Activated T-cell treated with anti-CD3 and anti-CD28 coated beads, Interleukin-2, amount 50 U/mL, for 48 hours (primary cell): ENCODE results near the gene TMEM176A.
"Not testable (repeated sequence)": the region's sequence is repeated elsewhere in the genome, so short reads cannot be mapped to it uniquely, and the experiment has no call there.

Source experiments
- DNase-seq, 2 experiments: peaks; one replicate each; pipeline ENCODE4 v3.0.0-alpha.2; 2020

TMEM176A gene

DNA sequence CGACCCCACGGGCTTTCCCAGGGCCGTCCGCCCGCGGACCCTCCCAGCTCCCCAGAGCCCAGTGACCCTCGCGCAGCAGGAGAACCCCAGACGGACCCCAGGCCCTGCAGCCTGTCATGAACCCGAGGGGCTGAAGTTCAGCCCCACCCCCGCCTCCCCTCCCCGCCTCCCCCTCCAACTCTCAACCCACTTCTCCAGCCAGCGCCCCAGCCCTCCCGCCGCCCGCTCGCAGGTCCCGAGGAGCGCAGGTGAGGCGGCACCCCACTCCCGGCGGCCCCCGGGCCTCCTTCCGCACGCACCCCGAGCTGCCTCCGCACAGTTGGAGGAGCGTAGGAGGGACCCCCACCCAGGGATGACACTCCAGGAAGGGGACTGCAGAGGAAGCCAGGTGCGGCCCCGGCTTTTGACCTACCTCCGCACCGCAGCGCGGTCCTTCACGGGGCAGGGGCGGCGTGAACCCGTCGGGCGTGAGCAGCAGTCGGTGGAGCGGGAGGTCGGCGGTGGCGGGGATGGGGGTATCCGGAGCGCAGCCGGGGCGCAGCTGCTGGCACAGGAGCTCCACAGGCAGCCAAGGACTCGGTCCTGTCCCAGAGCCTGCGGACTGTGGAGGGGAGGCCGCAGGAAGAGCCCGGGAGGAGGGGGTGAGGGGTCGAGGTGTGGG is at the start of gene TMEM176A:
TMEM176A (plus strand) TSS at position 189 of the 661 bp plus-strand sequence. CDS start 782 bp downstream, outside the sequence.
- DNase-seq = no peak

DNA sequence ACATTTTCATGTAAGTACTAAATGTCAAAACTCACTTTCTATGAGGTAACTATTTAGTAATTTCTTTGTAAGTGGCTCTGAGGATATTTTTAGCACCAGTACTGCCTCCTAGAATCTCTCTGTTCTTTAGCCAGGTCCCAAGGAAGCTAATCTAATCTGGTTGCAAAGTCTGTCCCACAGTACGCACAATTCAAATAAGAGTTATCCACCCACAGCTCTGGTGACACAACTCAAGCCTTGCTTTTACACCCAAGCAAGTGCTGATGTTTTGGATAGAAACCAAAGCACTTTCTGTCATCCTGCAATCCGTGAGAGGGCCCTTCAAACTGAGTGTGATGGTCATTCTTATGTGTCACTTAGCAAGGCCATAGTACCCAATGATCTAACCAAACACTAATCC is 48.9 kb upstream of the TMEM176A start:
- no peak for DNase-seq

GRCh38 chr7:150753239-150753638 is 47.3 kb upstream of the TMEM176A start:
- peak in 1 of 2 experiments; percentile 28 for DNase-seq

DNA sequence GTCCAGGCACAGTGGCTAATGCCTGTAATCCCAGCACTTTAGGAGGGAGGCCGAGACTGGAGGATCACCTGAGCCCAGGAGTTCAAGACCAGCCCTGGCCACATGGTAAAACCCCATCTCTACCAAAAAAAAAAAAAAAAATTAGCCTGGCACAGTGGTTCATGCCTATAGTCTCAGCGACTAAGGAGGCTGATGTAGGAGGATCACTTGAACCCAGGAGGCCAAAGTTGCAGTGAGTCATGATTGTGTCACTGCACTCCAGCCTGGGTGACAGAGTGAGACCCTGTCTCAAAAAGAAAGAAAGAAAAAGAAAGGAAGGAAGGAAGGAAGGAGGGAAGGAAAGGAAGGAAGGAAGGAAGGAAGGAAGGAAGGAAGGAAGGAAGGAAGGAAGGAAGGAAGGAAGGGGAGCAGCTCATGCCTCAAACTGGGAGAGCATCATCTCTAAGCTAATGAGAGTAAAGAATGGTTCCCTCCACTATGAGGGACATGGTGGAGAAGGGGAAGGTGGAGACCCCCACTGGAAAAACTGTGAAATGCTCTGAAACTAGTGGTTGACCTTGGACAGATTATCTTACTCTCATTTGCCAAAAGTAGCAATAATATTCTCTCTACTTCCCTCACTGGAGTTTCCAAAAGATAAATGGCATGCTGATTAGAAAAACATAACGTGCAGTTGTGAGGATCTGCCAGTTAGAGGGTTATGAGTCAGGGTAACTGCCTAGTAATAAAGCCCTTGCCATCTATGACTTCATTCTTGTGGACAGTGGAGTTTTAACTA is 46.6 kb upstream of the TMEM176A start:
- DNase-seq = peak; percentile 44 to 51

- DNase-seq = peak; percentile 44 to 45
These were observed 45.6 kb upstream of the TMEM176A start for GRCh38 chr7:150754951-150755350.

- DNase-seq = peak; percentile 68 to 75
These were observed 45.0 kb upstream of the TMEM176A start for GRCh38 chr7:150755473-150756099.

DNA sequence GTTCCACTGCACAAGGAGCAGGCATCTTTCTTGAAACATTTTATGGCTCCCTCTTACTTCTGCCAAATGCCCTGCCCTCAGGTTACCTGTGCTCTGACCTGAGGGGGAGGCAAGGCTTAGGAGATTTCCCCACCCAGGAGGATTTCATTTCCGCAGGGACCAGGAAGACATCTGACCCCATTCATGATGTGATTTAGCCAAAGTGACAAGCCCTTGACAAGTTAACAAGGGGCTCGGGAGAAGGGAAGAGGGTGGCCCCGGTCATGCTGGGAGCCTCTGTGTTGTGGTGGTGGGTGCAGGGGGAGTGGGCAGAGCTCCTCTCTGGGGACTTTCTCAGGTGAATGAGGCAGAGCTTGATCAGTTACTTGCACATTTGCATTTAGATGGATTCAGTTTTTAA is 44.4 kb upstream of the TMEM176A start:
- peak; percentile 33 to 38 for DNase-seq

DNA sequence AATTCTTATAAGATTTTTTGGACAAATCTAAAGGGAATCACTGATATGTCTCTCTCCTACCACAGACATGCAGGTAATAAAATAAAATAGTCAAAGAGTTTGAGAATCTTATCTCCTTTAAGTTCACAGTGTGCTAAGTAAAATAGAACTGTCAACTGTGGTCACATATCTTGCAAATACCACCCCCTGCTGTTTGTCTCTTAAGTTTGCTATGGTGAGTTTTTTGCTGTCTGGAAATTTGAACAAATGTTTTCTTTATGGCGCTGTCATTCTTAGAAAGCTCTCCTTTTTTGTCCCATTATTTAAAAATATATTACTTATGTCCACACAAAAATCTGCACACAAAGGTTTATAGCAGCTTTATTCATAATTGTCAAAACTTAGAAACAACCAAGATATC is 43.7 kb upstream of the TMEM176A start:
- no peak for DNase-seq

- no peak for DNase-seq
These were observed 41.1 kb upstream of the TMEM176A start for GRCh38 chr7:150759479-150759878.

DNA sequence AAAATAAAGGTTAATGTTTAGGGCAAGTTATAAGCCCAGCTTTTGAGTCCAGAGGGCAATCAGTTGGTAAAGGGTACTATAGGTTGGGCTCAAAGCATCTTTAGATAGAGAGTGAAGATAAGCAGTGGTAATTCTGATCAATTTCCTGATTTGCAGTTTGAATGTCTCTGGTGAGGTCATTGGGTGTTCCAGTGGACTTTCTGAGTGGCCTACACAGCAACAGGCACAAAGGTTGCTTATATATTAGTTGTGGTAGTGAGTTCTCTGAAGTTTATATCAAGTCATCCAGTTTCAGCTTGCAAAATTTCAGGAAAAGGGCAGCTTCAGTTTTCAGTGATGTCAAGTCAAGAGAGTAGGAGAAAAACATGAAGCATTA is 34.2 kb upstream of the TMEM176A start:
- no peak for DNase-seq

- DNase-seq = no peak
These were observed 30.8 kb upstream of the TMEM176A start for GRCh38 chr7:150769768-150770167.

DNA sequence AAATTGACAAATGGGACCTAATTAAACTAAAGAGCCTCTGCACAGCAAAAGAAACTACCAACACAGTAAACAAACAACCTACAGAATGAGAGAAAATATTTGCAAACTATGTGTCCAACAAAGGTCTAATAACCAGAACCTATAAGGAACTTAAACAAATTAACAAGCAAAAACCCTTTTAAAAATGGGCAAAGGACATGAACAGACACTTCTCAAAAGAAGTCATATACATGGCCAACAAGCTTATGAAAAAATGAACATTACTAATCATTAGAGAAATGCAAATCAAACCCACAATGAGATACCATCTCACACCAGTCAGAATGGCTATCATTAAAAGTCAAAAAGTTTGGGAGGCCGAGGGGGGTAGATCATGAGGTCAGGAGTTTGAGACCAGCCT is 26.4 kb upstream of the TMEM176A start:
- DNase-seq = not testable (repeated sequence)

DNA sequence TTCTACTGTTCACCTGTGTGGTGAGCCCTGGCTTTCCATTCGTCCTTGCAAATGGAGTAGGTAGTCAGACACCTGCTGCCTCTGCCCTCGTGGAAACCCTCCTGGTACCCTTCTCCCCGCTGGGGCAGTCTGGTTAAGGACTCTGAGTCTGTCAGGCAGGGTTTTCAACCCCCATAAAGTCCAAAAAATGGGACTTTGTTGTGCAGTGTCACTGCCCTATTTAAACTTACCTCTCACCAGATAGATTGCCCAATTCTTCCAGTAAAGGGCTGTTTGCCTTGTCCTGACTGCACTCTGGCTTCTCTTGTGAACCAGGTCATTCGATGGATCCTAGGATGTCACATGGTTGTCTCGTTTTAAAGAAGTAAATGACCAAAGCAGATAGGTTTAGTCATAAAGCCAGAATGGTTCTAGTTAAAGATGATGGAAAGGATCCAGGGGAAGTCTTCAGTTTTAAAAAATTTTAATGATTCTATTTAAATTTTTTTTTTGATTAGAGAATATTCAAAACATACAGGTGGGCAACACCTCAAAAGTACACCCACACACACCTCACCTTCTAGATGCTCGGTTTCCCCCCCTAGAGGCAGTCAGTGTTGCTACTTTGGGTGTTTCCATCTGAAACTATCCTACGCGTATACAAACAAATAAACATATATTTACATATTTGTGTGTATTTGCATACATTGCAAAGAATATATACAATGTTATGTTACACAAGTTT is 22.4 kb upstream of the TMEM176A start:
- DNase-seq = no peak

GRCh38 chr7:150778738-150779301 is 21.7 kb upstream of the TMEM176A start:
- DNase-seq = peak; percentile 82 to 83

- no peak for DNase-seq
These were observed 20.3 kb upstream of the TMEM176A start for GRCh38 chr7:150780292-150780691.

DNA sequence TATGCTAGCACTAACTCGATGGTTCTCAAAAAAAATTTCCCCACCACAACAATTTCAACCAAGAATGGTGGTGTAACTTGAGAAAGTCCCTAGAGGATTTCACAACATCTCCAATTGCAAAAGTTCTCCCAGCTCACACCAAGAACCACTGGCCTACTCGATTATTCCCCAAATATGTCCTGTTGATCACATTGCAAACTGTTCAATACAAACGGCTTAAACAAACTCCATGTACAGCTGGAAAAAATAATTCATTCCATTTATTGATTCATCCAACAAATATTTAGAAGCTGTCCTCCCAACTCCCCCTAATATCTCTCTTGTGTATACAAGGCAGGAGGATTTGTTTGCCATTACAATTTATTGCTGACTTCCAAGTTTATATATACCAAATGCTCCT is 19.5 kb upstream of the TMEM176A start:
- no peak for DNase-seq

GRCh38 chr7:150781961-150782360 is 18.6 kb upstream of the TMEM176A start:
- DNase-seq = no peak

DNA sequence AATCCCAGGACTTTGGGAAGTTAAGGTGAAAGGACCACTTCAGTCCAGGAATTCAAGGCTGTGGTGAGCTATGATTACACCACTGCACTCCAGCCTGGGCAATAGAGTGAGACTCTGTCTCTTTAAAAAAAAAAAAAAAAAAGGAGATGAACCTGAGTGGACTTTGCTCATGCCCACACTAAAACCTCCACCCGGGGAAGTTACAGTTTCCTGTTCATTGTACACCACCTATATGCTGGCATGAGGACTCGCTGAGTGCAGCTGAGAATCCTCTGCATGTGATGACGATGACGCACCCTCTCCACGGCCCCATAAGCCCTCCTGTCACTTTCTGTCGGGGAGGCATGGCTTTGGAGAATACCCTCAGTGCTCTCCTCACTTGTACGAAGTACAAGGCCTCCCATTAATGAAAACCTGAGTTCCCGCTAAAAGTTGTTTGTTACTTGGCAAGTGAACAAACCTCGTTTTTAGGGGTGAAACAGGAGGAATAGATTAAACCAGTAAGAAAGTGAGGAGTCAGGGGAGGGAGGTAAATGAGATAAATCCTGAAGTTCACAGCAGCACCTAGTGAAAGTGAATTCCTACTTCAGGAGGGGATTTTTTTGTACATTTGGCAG is 16.3 kb upstream of the TMEM176A start:
- DNase-seq = no peak

DNA sequence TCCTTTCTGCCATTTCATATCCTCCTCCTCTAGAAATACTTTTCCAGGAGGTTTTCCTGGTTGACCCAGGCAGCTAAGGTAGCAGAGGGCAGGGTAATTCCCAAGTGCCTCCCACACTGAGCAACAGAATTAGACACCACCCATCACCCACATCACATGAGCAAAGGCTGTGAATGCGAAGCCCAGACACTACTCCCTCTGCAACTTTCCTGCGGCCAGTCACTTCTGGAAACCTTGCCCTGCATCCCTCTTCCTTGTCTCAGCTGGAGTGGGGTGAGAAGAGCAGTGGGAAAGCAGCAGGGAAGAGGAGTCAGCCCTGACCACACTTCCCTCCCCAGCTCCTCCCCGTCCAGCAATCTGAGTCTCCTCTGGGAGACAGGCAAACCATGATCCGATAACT is 15.6 kb upstream of the TMEM176A start:
- DNase-seq = no peak

DNA sequence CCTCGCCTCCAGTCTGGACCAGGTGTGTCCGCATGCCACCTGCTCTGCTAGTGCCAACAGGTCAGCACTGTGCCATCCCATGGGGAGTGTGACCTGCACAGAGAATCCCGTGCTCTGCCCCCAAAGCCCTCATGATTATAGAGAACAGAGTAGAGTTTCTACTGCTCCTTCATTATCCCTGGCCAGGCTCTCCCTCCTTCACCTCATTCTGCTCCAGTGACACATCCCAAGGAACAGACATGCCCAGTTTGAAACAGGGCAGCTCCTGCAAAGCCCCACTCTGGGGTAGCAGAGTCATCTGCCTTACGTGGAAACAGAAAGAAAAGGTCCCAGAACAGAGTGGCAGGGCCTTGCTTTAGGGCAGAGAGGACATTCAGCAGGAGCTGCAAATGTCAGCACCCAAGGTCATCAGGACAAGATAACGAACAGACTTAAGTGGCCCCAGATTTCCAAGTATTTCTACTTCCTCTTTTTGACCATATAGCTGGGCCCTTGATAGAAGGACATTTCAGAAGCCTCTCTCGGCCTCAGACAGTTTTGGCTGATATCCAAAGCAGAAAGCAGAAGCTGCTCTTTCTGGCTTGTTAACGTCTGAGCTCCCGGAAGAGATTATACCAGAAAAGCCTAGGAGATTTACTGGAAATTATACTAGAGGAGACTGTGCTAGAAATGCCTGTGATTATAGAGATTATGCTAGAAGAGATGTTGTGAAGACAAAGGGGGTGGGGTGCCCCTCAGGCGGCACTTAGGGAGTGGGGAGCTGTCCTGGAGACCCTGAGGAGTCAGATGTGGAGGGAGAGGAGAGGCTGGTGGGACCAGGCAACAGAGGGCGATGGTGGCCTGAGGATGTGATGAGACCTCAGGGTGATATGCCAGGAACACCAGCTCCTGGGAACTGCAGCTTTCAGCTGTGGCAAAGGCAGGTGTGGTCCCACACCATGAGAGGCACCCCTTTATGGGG is 13.0 kb upstream of the TMEM176A start:
- no peak for DNase-seq
